HAP-1 (cell line): ENCODE measurements around the gene NEK1.
"Not testable (repeated sequence)": the region's sequence is repeated elsewhere in the genome, so short reads cannot be mapped to it uniquely, and the experiment has no call there.

ENCODE experiments used
- DNase-seq, 2 experiments: peaks; one replicate each; pipeline ENCODE4 v3.0.0-alpha.2; 2016 to 2020; ENCODE audit warnings: low spot score in 2 of 2
- H3K27me3 ChIP-seq: fragments of 250-450 bp; sonication (Bioruptor Pico); 2 replicates; pipeline ENCODE4 v1.5.1; 2020; ENCODE audit warnings: low read depth, mild to moderate bottlenecking, moderate library complexity
- H3K36me3 ChIP-seq: fragments of 250-450 bp; sonication (Bioruptor Pico); replicated peaks from 2 replicates; pipeline ENCODE4 v1.5.1; 2020; ENCODE audit warnings: mild to moderate bottlenecking
- H3K4me1 ChIP-seq: fragments of 250-450 bp; sonication (Bioruptor Pico); 2 replicates; pipeline ENCODE4 v1.5.1; 2020; ENCODE audit warnings: mild to moderate bottlenecking
- H3K4me3 ChIP-seq: fragments of 250-450 bp; sonication (Bioruptor Pico); 2 replicates; pipeline ENCODE4 v1.5.1; 2020; ENCODE audit warnings: mild to moderate bottlenecking, moderate library complexity
- H3K9me3 ChIP-seq: fragments of 250-450 bp; sonication (Bioruptor Pico); 2 replicates; pipeline ENCODE4 v1.5.1; 2020; ENCODE audit warnings: mild to moderate bottlenecking, moderate library complexity
- in situ Hi-C: fragments of 300-500 bp; cut with MboI; formaldehyde crosslinking; loops from 3 replicates; pipeline ENCODE4 v1.14.3; 2020; ENCODE audit warnings: low sequenced_read_pairs, inconsistent platforms, mixed read lengths

The NEK1 gene

GRCh38 chr4:169492436-169493163 lies 119.8 kb downstream of the NEK1 start:
- no peaks in the 10 kb centered on the region; the same call in 1 of the 2 replicates for H3K36me3 ChIP-seq
- H3K27me3 ChIP-seq: no peaks in the 10 kb centered on the region
- H3K9me3 ChIP-seq: no peaks in the 10 kb centered on the region
- peak; percentile 31 to 51 for DNase-seq
- H3K4me3 ChIP-seq: no peak overlapping the region
- no peaks in the 10 kb centered on the region for H3K4me1 ChIP-seq
- in situ Hi-C loops: no loop called here

- DNase-seq: no peak
- H3K36me3 ChIP-seq: no peaks in the 10 kb centered on the region; the same call in 1 of the 2 replicates
- no peaks in the 10 kb centered on the region for H3K9me3 ChIP-seq
- in situ Hi-C loops: no loop called here
- no peak overlapping the region for H3K4me3 ChIP-seq
- H3K27me3 ChIP-seq: no peaks in the 10 kb centered on the region
- no peaks in the 10 kb centered on the region for H3K4me1 ChIP-seq
Observed at GRCh38 chr4:169491211-169491610, 121.2 kb downstream of the NEK1 start.

GRCh38 chr4:169489306-169489705 lies 123.1 kb downstream of the NEK1 start:
- H3K36me3 ChIP-seq: no peaks in the 10 kb centered on the region; the same call in 1 of the 2 replicates
- H3K27me3 ChIP-seq: no peaks in the 10 kb centered on the region
- no peak for DNase-seq
- no peak overlapping the region for H3K4me3 ChIP-seq
- in situ Hi-C loops: loop anchor here (10.0 kb wide), 2 partner anchors 475 to 565 kb away; partner anchors contain the start of gene CBR4
- 0 out of 2 replicates have a peak, but pooled peaks cover 8% of the 10 kb centered on the region for H3K4me1 ChIP-seq
- no peaks in the 10 kb centered on the region for H3K9me3 ChIP-seq

GRCh38 chr4:169485791-169486742 lies 126.3 kb downstream of the NEK1 start:
- Histone ChIP-seq H3K9me3 (no peaks in the 10 kb centered on the region), H3K27me3 (no peaks in the 10 kb centered on the region), H3K4me3 (no peak overlapping the region), H3K4me1 (0 out of 2 replicates have a peak, but pooled peaks cover 8% of the 10 kb centered on the region), H3K36me3 (no peaks in the 10 kb centered on the region)
- in situ Hi-C loops: loop anchor here (10.0 kb wide), 2 partner anchors 471 to 561 kb away; partner anchors contain the start of gene CBR4
- DNase-seq: peak; percentile 54 to 79

GRCh38 chr4:169485086-169485485 lies 127.3 kb downstream of the NEK1 start:
- no peaks in the 10 kb centered on the region for H3K27me3 ChIP-seq
- no peak overlapping the region for H3K4me3 ChIP-seq
- in situ Hi-C loops: loop anchor here (10.0 kb wide), 2 partner anchors 470 to 560 kb away; partner anchors contain the start of gene CBR4
- no peak for DNase-seq
- no peaks in the 10 kb centered on the region for H3K9me3 ChIP-seq
- 0 out of 2 replicates have a peak, but pooled peaks cover 8% of the 10 kb centered on the region for H3K4me1 ChIP-seq
- no peaks in the 10 kb centered on the region for H3K36me3 ChIP-seq

GRCh38 chr4:169484485-169484884 lies 127.9 kb downstream of the NEK1 start:
- H3K36me3 ChIP-seq: no peaks in the 10 kb centered on the region
- peak; percentile 12 to 41 for DNase-seq
- 0 out of 2 replicates have a peak, but pooled peaks cover 8% of the 10 kb centered on the region for H3K4me1 ChIP-seq
- H3K9me3 ChIP-seq: no peaks in the 10 kb centered on the region
- H3K27me3 ChIP-seq: no peaks in the 10 kb centered on the region
- in situ Hi-C loops: loop anchor here (10.0 kb wide), 2 partner anchors 470 to 560 kb away; partner anchors contain the start of gene CBR4
- H3K4me3 ChIP-seq: no peak overlapping the region

GRCh38 chr4:169464080-169464479 lies 148.3 kb downstream of the NEK1 start:
- Histone ChIP-seq H3K4me1 (no peaks in the 10 kb centered on the region), H3K4me3 (no peak overlapping the region)
- in situ Hi-C loops: no loop called here

GRCh38 chr4:169460081-169460480 lies 152.3 kb downstream of the NEK1 start:
- Histone ChIP-seq H3K4me3 (no peak overlapping the region), H3K4me1 (no peaks in the 10 kb centered on the region), H3K27me3 (no peaks in the 10 kb centered on the region), H3K36me3 (no peaks in the 10 kb centered on the region), H3K9me3 (no peaks in the 10 kb centered on the region)
- in situ Hi-C loops: no loop called here
- DNase-seq: no peak

More at GRCh38 chr4:169464080-169464479, 148.3 kb downstream of the NEK1 start:
- Histone ChIP-seq H3K36me3 (no peaks in the 10 kb centered on the region), H3K27me3 (no peaks in the 10 kb centered on the region), H3K9me3 (no peaks in the 10 kb centered on the region)
- DNase-seq: no peak

- in situ Hi-C loops: no loop called here
- Histone ChIP-seq H3K9me3 (peaks cover 5% of the 10 kb centered on the region; the same call in 1 of the 2 replicates), H3K4me1 (no peaks in the 10 kb centered on the region), H3K4me3 (no peak overlapping the region), H3K27me3 (no peaks in the 10 kb centered on the region), H3K36me3 (no peaks in the 10 kb centered on the region)
- no peak for DNase-seq
Observed at GRCh38 chr4:169458575-169458974, 153.8 kb downstream of the NEK1 start.

- H3K36me3 ChIP-seq, in situ Hi-C loops, H3K4me3 ChIP-seq, DNase-seq, H3K27me3 ChIP-seq, H3K4me1 ChIP-seq, H3K9me3 ChIP-seq: not testable (repeated sequence)
Observed at GRCh38 chr4:169452644-169453043, 159.7 kb downstream of the NEK1 start.

- H3K36me3 ChIP-seq, H3K4me1 ChIP-seq, H3K27me3 ChIP-seq, H3K9me3 ChIP-seq, H3K4me3 ChIP-seq, in situ Hi-C loops: not testable (repeated sequence)
- peak in 1 of 2 experiments; percentile 12 for DNase-seq
Observed at GRCh38 chr4:169448935-169449334, 163.4 kb downstream of the NEK1 start.

- H3K4me3 ChIP-seq: no peak overlapping the region
- in situ Hi-C loops: no loop called here
- no peak for DNase-seq
- no peaks in the 10 kb centered on the region for H3K27me3 ChIP-seq
- no peaks in the 10 kb centered on the region for H3K4me1 ChIP-seq
- H3K36me3 ChIP-seq: no peaks in the 10 kb centered on the region
- no peaks in the 10 kb centered on the region for H3K9me3 ChIP-seq
Observed at GRCh38 chr4:169446824-169447223, 165.6 kb downstream of the NEK1 start.

- Histone ChIP-seq H3K4me1 (no peaks in the 10 kb centered on the region), H3K27me3 (no peaks in the 10 kb centered on the region), H3K36me3 (no peaks in the 10 kb centered on the region), H3K4me3 (no peak overlapping the region), H3K9me3 (no peaks in the 10 kb centered on the region)
- no peak for DNase-seq
- in situ Hi-C loops: no loop called here
Observed at GRCh38 chr4:169443748-169444147, 168.6 kb downstream of the NEK1 start.
